GM18519 (cell line): Measurements from ENCODE around the gene TRPC4AP.
"Not testable (repeated sequence)": the region's sequence is repeated elsewhere in the genome, so short reads cannot be mapped to it uniquely, and the experiment has no call there.

ENCODE experiments used
- ATAC-seq: cut with Tn5 transposase; IDR thresholded peaks from one replicate; pipeline ENCODE4 v1.9.1; 2021; ENCODE audit warnings: mild to moderate bottlenecking, moderate library complexity; ENCODE audit not compliant: unreplicated experiment, low FRiP score

Gene TRPC4AP

GRCh38 chr20:35106827-35107380, 14.3 kb upstream of the TRPC4AP start:
- no peak for ATAC-seq

- no peak for ATAC-seq
Measured at GRCh38 chr20:35104685-35105295, 12.2 kb upstream of the TRPC4AP start.

GRCh38 chr20:35101620-35102019, 9.0 kb upstream of the TRPC4AP start:
- no peak for ATAC-seq

GRCh38 chr20:35093267-35093884, 769 bp upstream of the TRPC4AP start:
- no peak for ATAC-seq

GRCh38 chr20:35091816-35092523, 637 bp downstream of the TRPC4AP start:
- no peak for ATAC-seq

GRCh38 chr20:35088231-35089145, 4.1 kb downstream of the TRPC4AP start:
- no peak for ATAC-seq

GRCh38 chr20:35087791-35088190, 4.8 kb downstream of the TRPC4AP start:
- no peak for ATAC-seq

- ATAC-seq, result no peak
Measured at GRCh38 chr20:35087355-35087754, 5.3 kb downstream of the TRPC4AP start.

- no peak for ATAC-seq
Measured at GRCh38 chr20:35085477-35086225, 7.0 kb downstream of the TRPC4AP start.

- no peak for ATAC-seq
Measured at GRCh38 chr20:35084998-35085397, 7.6 kb downstream of the TRPC4AP start.

- not testable (repeated sequence) for ATAC-seq
Measured at GRCh38 chr20:35080348-35080642, 12.3 kb downstream of the TRPC4AP start.

GRCh38 chr20:35079472-35080347, 12.9 kb downstream of the TRPC4AP start:
- no peak for ATAC-seq

GRCh38 chr20:35077872-35078271, 14.7 kb downstream of the TRPC4AP start:
- no peak for ATAC-seq

- ATAC-seq, result no peak
Measured at GRCh38 chr20:35077341-35077740, 15.3 kb downstream of the TRPC4AP start.

- not testable (repeated sequence) for ATAC-seq
Measured at GRCh38 chr20:35071436-35072153, 21.0 kb downstream of the TRPC4AP start.

GRCh38 chr20:35066194-35066593, 26.4 kb downstream of the TRPC4AP start:
- ATAC-seq, result no peak

GRCh38 chr20:35065181-35065580, 27.4 kb downstream of the TRPC4AP start:
- no peak for ATAC-seq

- no peak for ATAC-seq
Measured at GRCh38 chr20:35063168-35063567, 29.4 kb downstream of the TRPC4AP start.
